GM19043 (cell line): ENCODE data around the gene PTPN18.

Source experiments
- ATAC-seq: cut with Tn5 transposase; IDR thresholded peaks from one replicate; pipeline ENCODE4 v1.9.1; 2021; ENCODE audit warnings: low read depth; ENCODE audit not compliant: unreplicated experiment

Gene PTPN18

DNA sequence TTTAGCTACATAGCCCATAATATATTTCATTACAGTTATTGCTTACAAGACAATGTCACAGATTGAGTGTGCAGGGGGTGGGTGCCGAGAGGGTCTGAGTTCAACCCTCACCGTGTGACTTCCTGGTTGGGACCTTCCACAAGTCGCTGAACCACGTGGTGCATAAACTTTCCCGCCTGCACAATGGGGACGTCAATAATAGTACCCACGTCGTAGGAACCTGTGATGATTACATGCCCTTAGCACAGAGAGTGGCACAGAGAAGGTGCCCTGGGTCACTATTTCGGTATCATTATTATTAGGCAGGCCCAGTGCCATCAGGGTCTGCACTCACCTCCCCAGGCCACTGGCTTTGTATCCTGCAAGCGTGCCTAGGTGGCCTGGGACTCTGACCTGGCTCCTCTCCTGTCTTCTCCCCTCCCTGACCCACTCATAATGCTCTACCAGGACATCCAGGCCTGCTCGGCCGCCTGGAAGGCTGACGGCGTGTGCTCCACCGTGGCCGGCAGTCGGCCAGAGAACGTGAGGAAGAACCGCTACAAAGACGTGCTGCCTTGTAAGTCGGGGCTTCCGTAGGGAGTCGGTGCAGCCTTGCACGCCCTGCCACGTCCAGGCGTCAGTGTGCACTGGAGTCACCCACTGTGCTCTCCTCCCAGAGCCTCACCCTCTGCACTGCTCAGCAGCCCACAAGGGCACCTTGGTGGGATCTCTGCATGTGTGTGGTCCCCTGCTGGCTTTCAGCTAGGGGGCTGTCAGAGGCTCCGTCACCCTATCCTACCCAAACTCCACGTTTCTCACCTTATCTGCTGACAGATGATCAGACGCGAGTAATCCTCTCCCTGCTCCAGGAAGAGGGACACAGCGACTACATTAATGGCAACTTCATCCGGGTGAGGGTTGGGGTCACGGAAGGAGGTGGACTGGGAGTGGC lies 2.8 kb downstream of the PTPN18 start:
- no peak for ATAC-seq

DNA sequence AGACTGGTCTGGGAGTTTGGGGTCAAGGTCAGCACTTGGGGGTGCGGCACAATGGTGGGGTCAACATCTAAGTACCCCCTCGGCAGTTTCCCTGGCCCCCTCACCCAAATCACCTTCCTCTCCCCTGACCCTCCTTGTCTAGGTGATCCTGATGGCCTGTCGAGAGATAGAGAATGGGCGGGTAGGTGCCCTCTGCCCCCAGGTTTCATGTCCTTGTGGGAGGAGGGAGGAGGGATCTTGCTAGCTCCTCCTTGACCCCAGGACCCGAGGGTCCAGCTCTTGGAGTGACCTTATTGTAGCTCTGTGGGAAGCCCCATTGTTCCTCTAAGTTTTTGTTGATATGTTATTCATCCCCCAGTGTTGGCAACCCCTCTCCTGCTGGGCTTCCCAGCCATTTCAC lies 3.6 kb downstream of the PTPN18 start:
- ATAC-seq: no peak

DNA sequence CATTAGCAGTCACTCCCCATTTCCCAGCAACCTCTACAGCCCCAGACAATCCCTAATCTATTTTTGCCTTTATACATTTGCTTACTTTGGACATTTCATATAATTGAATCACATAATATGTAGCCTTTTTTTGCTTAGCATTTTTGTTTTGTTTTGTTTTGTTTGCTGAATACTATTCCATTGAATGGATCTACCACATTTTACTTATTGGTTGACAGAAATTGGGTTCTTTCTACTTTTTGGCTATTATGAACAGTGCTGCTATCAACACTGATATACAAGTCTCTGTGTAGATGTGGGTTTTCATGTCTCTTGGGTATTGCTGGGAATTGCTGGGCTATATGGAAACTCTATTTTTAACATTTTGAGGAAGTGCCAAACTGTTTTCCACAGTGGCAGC lies 7.6 kb downstream of the PTPN18 start:
- no peak for ATAC-seq

DNA sequence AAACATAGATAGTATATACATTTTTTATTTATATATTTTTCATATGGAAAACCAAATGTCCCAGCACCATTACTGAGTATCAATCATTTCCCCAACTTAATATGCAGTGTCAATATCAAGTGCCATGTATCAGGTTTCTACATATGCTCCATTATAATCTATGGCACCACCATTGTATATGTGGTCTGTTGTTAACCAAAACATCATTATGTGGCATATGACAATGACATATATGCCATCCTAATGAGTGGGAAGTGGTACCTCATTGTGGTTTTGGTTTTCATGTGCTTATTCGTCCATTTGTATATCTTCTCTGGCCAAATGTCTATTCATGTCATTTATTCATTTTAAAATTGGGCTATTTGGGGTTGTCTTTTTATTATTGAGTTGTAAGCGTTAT lies 9.2 kb downstream of the PTPN18 start:
- ATAC-seq: no peak

DNA sequence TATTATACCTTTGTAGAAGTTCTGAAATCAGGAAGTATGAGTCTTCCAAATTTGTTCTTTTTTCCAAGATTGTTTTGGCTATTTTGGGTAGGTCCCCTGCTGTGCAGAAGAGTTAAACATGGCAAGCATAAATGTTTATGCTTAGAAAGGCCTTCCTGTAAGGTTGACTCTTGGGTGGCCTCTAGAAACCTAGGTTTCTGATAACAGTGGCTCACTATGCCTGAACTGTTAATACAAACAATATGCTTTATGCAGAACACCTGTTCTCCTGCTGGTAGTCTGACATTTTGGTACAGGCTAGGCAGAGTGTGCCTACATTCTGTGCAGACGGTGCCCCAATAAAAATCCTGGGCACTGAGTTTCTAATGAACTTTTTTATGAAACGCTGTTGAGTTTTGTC lies 10.1 kb downstream of the PTPN18 start:
- no peak for ATAC-seq

DNA sequence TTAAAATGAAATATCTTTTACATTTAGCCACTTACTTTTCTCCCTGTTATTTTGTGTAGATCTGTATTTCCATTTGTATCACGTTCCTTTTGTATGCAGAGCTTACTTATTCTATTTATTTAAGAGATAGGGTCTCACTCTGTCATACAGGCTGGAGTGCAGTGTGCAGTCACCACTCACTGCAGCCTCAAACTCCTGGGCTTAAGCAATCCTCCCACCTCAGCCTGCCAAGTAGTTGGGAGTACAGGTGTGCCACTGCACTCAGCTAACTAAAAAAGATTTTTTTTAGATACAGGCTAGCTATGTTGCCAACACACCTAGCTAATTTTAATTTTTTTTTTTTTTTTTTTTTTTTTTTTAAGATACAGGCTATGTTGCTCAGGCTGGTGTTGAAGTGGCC lies 10.9 kb downstream of the PTPN18 start:
- ATAC-seq: no peak

DNA sequence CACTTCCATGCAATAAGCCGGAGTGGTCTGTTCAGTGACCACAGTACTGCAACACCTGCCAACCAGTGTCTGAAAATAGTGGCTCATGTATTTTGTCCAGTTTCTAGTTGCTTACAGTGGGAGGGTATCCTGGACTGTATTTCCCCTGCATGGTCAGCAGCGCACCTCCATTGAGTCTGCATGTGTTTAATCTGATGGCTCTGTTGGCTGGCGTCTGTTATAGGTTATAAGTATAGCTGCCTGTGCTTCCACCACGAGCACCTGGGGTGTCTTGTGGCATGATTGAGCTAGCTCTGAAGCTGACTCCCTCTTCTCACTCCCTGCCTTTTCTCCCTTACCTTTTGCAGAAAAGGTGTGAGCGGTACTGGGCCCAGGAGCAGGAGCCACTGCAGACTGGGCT lies 12.9 kb downstream of the PTPN18 start:
- ATAC-seq: no peak

DNA sequence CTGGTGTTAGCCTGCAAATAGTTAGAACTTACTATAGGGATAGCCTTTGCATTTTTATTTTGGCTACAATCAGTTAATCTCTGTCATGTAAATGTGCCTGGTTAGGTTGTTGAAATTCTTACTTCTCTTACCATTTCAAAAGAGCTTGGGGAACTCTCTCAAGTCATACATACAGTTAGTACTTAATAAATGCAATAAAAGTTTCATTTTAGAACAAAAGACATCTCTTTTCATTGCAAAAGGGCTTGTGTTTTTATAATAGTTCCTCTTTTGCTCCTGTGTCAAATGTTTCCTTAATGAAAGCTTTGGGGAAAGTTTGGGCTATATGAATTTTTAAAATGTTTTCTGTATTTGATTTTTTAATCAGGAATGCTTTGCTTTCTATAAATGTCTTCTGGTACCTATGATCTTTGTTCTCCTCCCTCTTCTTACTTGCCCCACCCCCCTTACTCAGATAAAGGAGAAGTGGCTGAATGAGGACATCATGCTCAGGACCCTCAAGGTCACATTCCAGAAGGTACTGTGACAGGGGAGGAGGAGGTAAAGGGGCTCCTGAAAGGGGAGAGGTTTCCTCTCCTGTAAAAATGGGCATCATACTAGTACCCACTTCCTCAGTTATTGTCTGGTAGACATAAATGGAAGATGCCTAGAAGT lies 13.6 kb downstream of the PTPN18 start:
- no peak for ATAC-seq

DNA sequence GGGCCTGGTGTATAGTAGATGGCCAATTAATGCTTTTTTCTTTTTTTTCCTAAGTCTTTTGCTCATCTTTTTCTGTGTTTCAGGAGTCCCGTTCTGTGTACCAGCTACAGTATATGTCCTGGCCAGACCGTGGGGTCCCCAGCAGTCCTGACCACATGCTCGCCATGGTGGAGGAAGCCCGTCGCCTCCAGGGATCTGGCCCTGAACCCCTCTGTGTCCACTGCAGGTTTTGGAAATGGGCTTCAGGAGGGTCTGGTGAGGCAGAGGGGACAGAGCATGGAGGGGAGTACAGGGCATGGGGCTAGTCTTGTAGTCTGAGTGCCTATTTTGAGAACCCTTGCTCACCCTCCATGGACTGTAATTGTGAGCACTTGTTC lies 14.1 kb downstream of the PTPN18 start:
- no peak for ATAC-seq

DNA sequence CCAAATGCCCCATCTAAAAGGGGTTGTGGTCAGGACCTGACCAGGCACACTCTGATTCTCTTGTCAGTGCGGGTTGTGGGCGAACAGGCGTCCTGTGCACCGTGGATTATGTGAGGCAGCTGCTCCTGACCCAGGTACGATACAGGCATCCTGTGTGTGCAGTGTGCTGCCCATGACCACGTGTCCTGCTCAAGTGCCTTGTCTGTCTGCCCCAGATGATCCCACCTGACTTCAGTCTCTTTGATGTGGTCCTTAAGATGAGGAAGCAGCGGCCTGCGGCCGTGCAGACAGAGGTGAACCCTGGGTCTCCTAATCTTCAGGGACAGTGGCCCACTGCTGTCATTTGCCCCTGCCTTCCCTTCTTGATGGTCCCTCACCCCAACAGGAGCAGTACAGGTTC lies 14.6 kb downstream of the PTPN18 start:
- ATAC-seq: no peak

DNA sequence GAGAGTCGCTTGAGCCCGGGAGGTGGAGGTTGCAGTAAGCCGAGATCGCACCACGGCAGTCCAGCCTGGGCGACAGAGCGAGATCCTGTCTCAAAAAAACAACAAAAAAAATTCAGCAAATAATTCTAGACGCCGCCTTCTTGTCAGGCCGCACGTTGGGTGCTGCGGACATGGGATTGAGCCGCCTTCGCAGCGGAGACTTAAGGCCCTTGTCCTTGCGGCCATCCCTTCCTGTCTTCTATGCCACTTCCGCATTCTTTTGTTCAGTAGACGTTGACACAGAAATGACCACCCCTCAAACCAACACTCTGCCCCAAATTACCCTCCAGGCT lies 15.8 kb downstream of the PTPN18 start:
- peak; percentile 19 for ATAC-seq

DNA sequence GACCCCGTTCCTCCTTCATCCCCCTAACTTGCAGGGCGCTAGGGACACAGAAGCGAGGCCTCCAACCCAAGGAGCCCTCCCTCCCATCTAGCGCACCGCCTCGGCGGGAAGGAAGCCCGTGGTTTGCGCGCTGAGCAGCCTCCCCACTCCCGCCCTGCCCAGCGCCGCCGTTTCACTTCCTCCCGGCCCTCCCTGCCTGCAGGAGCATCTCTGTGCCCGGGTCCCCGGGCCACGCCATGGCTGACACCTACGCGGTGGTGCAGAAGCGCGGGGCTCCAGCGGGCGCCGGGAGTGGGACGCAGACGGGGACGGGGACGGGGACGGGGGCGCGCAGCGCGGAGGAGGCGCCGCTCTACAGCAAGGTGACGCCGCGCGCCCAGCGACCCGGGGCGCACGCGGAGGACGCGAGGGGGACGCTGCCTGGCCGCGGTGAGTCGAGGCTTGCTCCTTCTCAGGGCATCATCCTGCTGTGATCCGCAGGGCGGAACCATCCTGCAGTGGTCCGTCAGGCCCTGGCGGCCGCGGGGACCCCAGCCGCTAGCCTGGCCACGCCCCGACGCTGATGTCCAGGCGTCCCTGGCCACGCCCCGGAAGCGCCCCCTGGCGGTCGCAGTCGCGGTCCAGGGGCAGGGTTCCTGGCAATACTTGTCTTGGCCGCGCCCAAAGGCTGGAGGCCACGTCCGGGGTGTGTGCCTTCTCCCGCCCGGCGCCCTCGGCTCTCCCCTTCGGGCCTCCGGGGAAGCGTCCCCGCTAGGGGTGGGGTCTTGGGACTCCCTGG lies 16.4 kb downstream of the PTPN18 start:
- peak; percentile 57 for ATAC-seq

DNA sequence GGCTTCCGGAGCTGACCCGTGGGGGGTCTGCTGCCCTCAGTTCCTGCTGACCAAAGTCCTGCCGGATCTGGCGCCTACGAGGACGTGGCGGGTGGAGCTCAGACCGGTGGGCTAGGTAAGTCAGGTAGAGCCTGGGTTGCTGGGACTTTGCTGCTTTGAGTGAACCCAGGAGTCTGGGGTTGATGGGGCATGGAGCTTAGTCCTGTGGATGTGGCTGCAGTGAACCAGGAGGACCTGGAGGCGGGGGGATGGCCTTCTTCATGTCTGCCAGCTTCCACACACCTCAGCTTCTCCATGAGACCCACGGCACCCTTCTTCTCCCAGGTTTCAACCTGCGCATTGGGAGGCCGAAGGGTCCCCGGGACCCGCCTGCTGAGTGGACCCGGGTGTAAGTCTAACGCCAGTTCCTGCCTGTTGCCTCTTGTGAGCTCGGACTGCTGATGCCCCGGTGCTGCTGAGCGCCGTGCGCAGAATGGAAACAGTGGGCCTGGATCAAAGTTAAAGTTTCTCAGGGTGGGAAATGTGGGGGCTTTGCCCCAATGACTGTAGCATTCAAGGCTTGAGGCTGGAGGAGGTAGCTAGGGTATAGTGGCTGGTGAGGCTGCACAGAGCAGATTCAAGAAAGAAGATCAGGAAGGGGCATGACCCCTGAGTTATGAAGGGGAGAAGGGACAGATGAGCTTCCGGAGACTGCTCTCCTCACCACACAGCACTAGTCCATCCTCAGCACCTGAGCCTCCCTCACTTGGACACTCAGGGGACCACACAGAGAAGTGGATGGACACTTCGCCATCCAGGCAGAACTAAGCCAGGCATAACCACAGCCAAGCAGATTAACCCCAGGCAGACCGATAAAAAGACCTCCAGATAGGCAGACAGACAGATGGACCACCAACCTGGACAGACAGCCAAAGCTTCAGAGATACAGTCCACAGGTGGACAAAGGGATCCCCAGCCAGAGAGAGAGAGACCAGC lies 17.3 kb downstream of the PTPN18 start:
- ATAC-seq: no peak

DNA sequence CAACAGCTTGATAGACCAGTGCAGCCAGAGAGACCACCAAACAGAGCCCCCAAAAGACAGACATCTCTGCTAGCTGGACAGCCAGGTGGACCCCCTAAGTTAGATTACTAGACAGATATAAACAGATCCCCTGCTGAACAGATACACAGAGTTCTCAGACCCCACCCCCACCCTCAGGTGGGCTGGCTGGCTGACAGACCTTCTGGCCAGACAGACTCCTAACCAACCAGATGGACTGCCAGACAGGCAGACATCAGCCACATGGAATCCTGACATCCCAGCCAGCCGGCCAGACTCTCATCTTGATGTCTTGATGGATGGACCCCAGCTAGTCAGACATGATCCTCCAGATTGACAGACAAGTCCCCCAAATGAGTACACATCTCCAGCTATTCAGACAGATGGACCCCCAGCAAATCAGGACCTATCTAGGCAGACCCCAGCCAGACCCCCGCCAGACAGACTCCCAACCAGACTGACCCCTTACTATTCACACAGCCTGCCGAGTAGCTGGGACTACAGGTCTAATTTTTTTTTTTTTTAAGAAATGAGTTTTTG lies 18.0 kb downstream of the PTPN18 start:
- ATAC-seq: no peak

DNA sequence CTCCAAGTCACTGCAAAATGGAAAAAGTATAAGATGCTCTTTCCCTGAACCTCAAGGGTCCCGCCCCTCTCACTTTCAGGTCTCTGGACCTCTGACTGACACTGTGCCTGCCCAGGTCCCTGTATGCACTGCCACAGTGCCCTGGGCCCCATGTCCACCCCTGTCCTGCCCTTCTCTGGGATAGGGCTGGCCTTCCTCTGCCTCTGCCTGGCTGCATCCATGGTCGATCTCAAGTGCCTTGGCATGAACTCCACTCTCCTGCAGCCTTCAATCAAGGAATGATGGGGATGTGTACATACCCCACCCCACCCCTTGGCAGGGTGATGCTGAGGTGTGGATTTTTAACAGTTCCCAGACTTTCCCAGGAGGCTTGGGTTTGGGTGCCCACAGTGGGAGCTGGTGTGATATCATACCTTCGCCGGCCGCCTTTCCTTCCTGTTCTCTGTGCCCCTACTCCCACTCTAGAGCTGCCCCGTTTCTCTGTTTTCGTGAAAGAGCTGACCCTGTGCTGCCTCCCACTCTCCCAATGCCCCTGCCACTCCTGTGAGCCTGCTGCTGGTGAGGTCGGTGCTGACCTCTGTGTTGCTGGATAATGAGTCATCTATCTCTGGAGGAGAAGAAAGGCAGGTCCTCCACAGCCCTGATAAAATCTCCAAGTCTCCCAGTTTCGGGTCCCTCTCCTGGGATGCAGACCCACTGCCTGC lies 18.9 kb downstream of the PTPN18 start:
- no peak for ATAC-seq

DNA sequence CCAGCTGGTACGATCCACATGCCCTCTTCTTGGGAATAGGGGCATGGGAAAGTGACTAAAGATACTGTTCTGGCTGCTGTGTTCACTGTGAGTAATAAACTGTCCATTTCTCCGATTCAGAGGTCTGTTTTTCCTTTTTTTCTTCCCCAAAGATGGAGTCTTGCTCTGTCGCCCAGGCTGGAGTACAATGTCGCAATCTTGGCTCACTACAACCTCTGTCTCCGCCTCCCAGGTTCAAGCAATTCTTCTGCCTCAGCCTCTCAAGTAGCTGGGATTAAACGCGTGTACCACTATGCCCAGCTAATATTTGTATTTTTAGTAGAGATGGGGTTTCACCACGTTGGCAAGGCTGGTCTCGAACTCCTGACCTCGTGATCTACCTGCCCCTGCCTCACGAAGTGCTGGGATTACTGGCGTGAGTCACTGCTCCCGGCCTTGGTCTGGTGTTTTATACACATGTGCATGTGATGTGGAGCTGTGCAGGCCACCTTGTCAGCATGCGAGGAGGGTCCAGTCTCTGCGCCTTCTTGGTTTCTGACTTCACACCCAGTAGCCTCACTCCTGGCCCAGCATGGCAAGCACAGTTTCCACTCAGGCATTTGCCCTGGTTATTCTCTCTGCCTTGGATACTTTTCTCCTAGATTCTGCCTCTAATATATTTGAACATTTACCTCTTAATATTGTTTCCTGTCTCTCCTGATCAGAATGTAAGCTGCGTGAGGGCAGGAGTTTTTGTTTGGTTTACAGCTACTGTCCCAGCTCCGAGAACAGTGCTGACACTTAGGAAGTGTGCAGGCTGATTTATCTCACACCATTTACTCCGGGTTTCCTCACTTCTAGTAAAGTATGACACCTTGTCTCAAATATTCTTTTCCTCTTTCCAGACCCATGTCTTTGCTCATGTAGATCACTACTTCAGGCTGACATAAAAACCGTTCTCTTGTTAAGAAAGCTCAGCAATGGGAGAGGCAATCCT lies 19.7 kb downstream of the PTPN18 start:
- no peak for ATAC-seq

DNA sequence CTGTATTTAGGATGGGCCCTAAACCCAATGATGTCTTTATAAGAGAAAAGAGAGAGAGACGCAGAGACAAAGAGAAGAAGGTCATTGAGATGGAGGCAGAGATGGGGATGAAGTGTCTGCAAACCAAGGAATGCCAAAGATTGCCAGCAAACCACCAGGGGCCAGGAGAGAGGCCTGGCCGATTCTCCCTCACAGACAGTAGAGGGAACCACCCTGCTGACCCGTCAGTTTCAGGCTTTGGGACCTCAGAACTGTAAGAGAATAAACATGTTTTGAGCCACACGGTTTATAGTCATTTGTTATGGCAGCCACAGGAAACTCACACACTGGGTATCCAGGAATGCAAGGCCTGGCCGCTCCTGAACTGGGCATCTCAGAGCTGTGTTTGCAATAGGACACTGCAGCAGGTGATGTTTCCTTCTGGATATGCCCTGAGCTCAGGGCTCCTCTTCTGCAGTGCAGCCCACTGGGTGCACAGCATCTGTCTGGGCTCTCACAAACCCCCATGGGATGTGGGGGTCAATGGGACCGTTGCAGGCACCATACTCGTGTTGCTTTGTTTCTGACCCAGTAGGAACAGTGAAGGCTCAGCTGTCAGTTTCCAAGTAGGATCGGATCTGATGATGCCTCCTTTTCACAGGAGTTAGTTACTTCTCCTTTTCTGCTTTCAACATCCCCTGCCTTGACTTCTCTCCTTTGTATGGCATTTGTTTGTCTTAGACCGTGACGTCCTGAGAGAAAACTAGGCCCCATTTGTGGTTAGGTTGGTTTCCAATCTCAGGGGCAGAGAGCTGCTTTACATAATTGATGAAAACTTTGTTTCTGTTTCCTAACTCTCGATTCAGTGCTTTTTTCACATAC lies 20.8 kb downstream of the PTPN18 start:
- peak; percentile 53 for ATAC-seq
